ENCODE results near the gene STARD3NL.

GRCh38 chr7:38178004-38178694, at the start of gene STARD3NL:
- no peak for TF ChIP-seq CTCF (IDR thresholded peaks at IDR 0.05)
- no peak for TF ChIP-seq EP300 (IDR thresholded peaks at IDR 0.05)
- peak; percentile 50 for TF ChIP-seq POLR2A (IDR thresholded peaks at IDR 0.05)
